ENCODE results near the gene HOXA3.

Gene HOXA3

GRCh38 chr7:27128776-27129728, 23.3 kb downstream of the HOXA3 start:
- no peak for DNase-seq (ENCODE audit: low read depth)

DNA sequence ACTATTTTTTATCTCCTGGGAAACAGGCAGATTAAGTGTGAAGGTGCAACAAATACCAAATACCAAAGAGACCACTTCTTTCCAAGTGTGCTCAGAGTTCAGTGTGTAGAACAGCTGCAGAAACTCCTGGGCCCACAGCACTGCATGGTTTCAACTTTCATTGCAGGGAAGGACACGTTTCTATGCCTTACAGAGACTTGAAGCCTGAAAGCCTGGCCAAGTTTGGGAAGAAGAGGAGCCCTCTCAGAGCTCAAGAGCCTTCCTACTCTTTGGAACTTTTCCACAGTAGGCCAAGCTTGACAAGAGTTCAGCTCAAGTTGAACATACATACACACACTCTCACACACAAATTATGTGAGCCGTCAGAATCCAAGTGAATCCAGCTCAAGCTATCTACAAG, 24.3 kb downstream of the HOXA3 start:
- no peak for DNase-seq (ENCODE audit: low read depth)

- no peak for DNase-seq (ENCODE audit: low read depth)
These were observed 25.6 kb downstream of the HOXA3 start for GRCh38 chr7:27126596-27127327.

- no peak for DNase-seq (ENCODE audit: low read depth)
These were observed 26.4 kb downstream of the HOXA3 start for GRCh38 chr7:27125986-27126394.

- DNase-seq (ENCODE audit: low read depth) = no peak
These were observed 27.3 kb downstream of the HOXA3 start for GRCh38 chr7:27124902-27125689.

GRCh38 chr7:27124096-27124901, 28.1 kb downstream of the HOXA3 start:
- no peak for DNase-seq (ENCODE audit: low read depth)

- no peak for DNase-seq (ENCODE audit: low read depth)
These were observed 28.8 kb downstream of the HOXA3 start for GRCh38 chr7:27123477-27124053.

- no peak for DNase-seq (ENCODE audit: low read depth)
These were observed 29.3 kb downstream of the HOXA3 start for GRCh38 chr7:27123007-27123476.

GRCh38 chr7:27122077-27122910, 30.1 kb downstream of the HOXA3 start:
- DNase-seq (ENCODE audit: low read depth) = no peak

DNA sequence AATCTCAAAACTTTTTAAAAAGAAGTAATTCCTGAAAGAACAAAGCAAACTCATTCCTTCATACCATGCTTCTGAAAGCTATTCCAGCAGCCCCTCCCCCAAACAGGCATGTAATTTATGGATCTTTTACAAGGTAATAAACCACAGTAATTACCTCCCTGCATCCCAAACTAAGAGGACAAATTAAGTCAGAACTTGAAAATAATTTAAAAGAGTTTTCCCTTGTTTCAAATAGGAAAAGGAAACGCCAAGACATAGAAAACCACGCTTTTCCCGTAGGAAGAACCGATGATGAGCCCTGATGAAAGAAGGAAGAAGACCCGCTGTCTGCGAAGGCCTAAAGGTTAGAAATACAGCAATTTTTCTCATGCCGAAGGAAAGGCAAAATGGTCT, 30.7 kb downstream of the HOXA3 start:
- DNase-seq (ENCODE audit: low read depth) = no peak

GRCh38 chr7:27119412-27119911, 32.9 kb downstream of the HOXA3 start:
- DNase-seq (ENCODE audit: low read depth) = no peak

- no peak for DNase-seq (ENCODE audit: low read depth)
These were observed 33.8 kb downstream of the HOXA3 start for GRCh38 chr7:27118580-27118979.

DNA sequence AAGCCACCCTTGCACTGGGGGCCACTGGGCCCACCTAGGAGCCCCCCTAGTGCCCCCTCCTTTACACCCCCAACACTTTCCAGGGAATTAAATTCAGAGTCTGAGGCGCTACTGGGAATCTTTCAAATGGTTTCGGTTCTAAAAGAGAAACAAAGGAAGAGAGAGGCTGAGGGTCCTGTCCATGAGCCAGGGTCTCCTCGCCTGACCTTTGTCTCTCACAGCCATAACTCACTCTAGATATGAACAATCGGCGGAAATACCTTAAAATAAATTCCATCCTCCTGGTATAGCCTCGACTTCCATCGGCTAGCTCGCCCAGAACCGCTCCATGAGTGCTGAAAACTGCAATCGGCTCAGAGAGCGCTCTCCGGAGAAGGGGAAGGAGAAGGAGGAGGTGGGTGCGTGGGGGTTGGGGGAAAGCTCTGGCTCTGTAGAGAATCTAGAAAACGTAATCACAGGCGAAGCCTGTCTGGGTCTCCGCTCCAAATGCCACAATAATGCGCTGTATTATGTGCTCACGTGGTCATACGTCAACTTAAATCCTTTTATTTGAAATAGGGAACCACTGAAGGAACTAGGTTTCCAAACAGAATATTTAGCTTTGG, 34.4 kb downstream of the HOXA3 start:
- DNase-seq (ENCODE audit: low read depth) = no peak

GRCh38 chr7:27116962-27117886, 35.2 kb downstream of the HOXA3 start:
- no peak for DNase-seq (ENCODE audit: low read depth)

GRCh38 chr7:27116031-27116961, 36.1 kb downstream of the HOXA3 start:
- DNase-seq (ENCODE audit: low read depth) = no peak

DNA sequence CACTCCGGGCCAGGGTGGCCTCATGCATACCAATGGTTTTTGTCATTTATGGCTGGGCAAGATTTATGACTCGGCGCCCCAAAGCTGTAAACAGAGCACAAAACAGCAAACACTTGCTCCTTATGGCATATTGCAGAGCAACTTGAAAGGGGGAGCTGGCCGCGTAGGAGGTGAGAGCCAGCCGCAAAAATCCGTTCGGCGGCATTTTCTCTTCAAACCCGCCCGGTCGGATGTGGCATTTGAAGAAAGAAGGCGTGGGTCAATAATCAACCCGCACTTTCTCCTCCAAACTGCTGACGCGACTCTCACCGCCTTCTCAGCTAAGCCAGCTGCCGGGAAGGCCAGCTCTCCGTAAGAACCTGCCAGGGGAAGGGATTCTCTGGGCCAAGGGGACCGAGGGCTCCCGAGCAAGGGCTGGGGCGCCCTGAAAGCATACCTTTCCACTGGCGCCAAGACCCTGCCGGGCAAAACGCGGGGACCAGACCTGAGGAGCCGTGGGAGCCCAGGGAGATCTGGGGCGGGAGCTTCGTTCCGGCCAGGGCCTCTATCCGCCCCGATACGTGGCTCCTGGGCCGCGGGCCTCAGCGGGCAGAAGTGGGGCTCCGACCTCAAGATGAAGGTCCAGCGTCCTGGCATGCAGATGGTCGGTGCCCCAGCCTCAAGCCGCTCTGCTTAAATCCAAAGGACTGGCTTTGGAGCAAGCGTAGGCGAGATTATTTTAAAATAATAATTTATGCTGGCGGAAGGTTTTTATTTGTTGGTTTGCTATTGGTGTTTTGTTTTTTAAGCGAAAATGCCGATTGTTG, 37.0 kb downstream of the HOXA3 start:
- DNase-seq (ENCODE audit: low read depth) = no peak

DNA sequence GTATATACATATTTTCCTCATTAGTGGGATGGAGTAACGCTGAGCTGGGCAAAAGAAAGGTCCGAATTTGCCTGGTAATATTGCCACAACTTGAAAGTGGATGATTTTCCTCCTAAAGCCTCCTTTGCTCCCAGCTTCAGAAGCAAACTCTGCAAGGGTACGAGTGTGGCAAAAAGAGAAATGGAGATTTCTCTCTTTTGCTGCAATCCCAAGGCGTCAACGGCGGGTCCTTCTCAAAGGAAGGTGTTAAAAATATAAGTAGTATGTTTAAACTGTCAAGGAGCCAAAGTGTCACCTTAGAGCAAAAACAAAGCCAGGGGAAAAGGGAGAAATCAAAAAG, 37.5 kb downstream of the HOXA3 start:
- no peak for DNase-seq (ENCODE audit: low read depth)

Measured in stimulated activated CD8-positive, alpha-beta memory T cell treated with anti-CD3 and anti-CD28 coated beads, Interleukin-12 subunit alpha, Interleukin-12 subunit beta, amount 100 ng/mL, for 1 hour (primary cell).